MG63 (cell line): ENCODE results near the gene GART. TPM values are rescaled to one million over a fixed set of nuclear protein-coding genes. Genes with fewer than 3 reads are reported as not detected.

Experiments
- DNase-seq: peaks from one replicate; pipeline ENCODE4 v3.0.0-alpha.2; 2020
- H3K27me3 ChIP-seq: fragments of 250-450 bp; sonication (Bioruptor Pico); 2 replicates; pipeline ENCODE4 v1.5.1; 2020; ENCODE audit warnings: mild to moderate bottlenecking, moderate library complexity
- H3K36me3 ChIP-seq: fragments of 250-450 bp; sonication (Bioruptor Pico); 2 replicates; pipeline ENCODE4 v1.5.1; 2020; ENCODE audit warnings: mild to moderate bottlenecking, moderate library complexity
- H3K4me3 ChIP-seq: fragments of 250-450 bp; sonication (Bioruptor Pico); 2 replicates; pipeline ENCODE4 v1.5.1; 2020; ENCODE audit warnings: mild to moderate bottlenecking, moderate library complexity
- H3K9me3 ChIP-seq: fragments of 250-450 bp; sonication (Bioruptor Pico); 2 replicates; pipeline ENCODE4 v1.5.1; 2020; ENCODE audit warnings: mild to moderate bottlenecking, moderate library complexity
- total RNA-seq: library from RNA; depleted of rRNA; stranded (reverse); fragments of >200 nt; shearing (Covaris generic); gene quantifications from 2 replicates; pipeline ENCODE4 v1.2.3, GENCODE V29; 2014; ENCODE audit warnings: low replicate concordance; rRNA removed

The GART gene
- total RNA-seq, 1 experiment from 2014 or later: 55.3 TPM

- no peaks in the 10 kb centered on the region for H3K36me3 ChIP-seq
- no peak for DNase-seq
- no peaks in the 10 kb centered on the region for H3K27me3 ChIP-seq
- H3K4me3 ChIP-seq: no peak overlapping the region
- no peaks in the 10 kb centered on the region for H3K9me3 ChIP-seq
Observed at GRCh38 chr21:33461538-33462250, 80.2 kb downstream of the GART start.

- H3K36me3 ChIP-seq: no peaks in the 10 kb centered on the region
- no peak for DNase-seq
- no peaks in the 10 kb centered on the region for H3K9me3 ChIP-seq
- H3K4me3 ChIP-seq: no peak overlapping the region
- H3K27me3 ChIP-seq: no peaks in the 10 kb centered on the region
Observed at GRCh38 chr21:33458861-33459260, 83.1 kb downstream of the GART start.

GRCh38 chr21:33455686-33456446, 86.1 kb downstream of the GART start:
- no peak for DNase-seq
- Histone ChIP-seq H3K9me3 (no peaks in the 10 kb centered on the region), H3K4me3 (no peak overlapping the region), H3K27me3 (no peaks in the 10 kb centered on the region), H3K36me3 (no peaks in the 10 kb centered on the region; the same call in 1 of the 2 replicates)

Other genes with a start within 250 kb of the GART start
- gene IFNAR1, start 217.1 kb downstream of the GART start, total RNA-seq: 1.7 and 6.6 TPM in 2 replicates
- gene IFNGR2, start 138.7 kb downstream of the GART start, total RNA-seq: 63.6 and 66.8 TPM in 2 replicates
- 14.3 and 16.3 TPM in 2 replicates for gene TMEM50B, start 62.1 kb downstream of the GART start, total RNA-seq
- 0.72 and 1.1 TPM in 2 replicates for gene DNAJC28, start 50.4 kb downstream of the GART start, total RNA-seq
- 83.7 and 124 TPM in 2 replicates for gene SON, start 921 bp upstream of the GART start, total RNA-seq
- gene DONSON, start 46.6 kb upstream of the GART start, total RNA-seq: 29.4 and 32.0 TPM in 2 replicates
- gene CRYZL1, start 99.6 kb upstream of the GART start, total RNA-seq: 7.8 and 126 TPM in 2 replicates
- gene ITSN1, start 100.4 kb upstream of the GART start, total RNA-seq: 7.7 and 10.5 TPM in 2 replicates